HL-60/S4 treated with retinoic acid at 250 ng/mL for 4 days and 3 days (cell line): ENCODE measurements around the gene FAM120A.

ENCODE experiments used
- in situ Hi-C: fragments of 300-500 bp; cut with MboI; formaldehyde crosslinking; loops from 2 replicates; pipeline ENCODE4 v1.7.0; 2022; ENCODE audit warnings: low sequenced_read_pairs

The FAM120A gene

DNA sequence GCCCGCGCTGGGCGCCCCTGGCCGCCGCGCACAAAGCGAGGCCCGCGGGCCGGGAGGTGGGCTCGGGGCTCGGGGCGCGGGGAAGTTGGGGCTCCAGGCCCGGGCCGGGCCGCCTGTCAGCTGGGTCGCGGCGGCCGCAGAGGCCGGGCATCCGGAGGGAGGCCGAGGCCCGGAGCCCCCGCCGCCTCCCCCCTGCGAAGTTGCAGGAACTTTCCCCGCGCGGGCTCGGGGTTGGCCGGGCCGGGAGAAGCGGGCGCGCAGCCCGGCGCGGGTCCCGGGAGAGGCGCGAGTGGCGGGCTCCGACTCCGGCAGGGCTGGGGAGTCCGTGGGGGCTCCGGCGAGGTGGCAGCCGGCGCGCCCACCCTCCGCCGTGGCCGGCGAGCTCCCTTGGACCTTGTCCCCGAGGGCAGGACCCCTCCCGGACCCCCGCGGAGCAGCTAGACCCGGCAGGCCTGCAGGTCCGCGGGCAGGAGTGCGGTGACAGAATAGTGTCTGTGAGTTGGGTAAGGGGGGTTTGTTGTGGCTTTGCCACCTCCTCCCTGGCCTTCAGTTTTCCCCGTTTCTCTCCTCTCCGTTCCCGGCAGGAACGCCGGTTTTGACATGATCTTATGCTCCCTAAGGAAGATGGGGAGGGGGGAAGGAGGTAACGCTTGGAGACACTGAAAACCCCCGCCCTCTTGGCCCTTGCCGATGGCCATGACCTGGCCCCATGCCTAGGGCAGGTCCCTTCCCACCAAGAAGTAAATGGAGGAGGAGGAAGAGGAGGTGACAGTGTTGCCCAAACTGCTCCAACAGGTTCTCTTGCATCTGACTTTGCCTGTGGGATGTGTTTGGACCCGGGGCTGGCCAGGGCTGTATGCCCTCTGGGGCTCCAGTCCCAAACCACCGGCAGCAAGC, 125.8 kb downstream of the FAM120A start:
- in situ Hi-C loops = no loop called here

DNA sequence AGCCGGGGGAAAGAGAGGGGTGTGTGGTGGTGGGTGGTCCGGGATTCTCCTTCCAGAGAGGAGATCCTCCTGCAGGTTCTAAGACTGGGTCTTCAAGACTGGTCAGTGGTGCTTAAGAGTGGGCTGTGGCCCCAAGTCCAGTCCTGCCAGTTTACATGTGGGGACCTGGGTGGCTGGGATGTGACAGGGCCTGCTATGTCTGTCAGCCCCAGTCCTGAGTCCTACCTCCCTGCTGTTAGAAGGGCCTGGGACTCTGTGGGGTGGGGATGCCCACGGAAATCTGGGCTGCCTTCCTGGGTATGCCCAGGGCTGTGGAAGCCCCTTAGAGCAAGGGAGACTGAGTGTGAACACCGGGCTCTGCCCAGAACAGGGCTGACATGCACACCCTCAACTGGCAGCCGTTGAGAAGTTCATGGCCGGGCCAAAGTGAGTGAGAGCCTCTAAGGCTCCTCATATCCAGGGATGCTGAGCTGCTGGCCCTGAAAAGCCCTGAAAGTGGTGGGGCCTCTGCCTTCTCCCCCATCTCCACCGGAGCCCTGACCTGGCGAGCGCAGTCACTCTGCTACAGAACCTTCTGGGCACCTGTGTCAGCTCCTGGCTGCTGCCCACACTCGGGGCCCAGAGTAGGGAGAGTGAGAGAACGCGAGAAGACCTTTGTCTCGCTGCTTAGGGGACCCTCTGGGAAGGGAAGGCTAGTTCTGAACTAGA, 126.6 kb downstream of the FAM120A start:
- in situ Hi-C loops = no loop called here

- in situ Hi-C loops = no loop called here
Measured at GRCh38 chr9:93578844-93579243, 127.4 kb downstream of the FAM120A start.

GRCh38 chr9:93579711-93580516, 128.4 kb downstream of the FAM120A start:
- in situ Hi-C loops = no loop called here

DNA sequence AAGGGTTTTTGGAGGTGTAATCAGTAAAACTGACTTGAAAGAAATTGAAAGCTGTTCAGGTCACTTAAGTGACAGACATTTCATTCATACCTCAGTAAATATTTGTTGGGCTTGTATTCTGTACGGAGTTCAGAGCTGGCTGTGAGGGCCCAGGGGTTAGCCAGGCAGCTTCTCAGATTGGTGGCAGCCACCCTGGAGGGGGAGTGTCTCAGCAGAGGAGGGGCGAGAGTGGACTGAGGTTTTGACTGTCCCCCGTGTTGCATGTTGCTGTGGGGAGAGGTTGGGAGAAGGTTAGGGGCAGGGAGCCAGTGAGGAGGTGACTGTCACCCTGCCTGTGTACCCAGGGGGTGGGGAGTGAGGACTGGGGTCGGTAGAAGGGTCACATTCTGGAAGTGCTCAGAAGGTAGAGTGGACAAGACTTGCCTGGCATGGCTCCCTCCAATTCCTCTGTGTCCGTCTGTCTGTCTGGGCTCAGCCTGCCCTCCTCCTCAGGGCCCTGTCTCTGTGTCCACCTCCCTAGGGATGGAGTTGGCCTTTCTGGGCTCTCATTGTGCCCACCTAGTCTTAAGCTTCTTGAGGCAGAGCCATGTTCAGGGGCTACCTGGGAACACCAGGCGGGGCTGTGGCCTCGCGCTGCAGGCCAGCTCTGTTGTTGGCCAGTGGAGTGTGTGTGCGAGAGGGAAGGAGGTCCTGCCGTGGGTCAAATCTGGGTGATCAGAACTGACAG, 129.3 kb downstream of the FAM120A start:
- in situ Hi-C loops = no loop called here

DNA sequence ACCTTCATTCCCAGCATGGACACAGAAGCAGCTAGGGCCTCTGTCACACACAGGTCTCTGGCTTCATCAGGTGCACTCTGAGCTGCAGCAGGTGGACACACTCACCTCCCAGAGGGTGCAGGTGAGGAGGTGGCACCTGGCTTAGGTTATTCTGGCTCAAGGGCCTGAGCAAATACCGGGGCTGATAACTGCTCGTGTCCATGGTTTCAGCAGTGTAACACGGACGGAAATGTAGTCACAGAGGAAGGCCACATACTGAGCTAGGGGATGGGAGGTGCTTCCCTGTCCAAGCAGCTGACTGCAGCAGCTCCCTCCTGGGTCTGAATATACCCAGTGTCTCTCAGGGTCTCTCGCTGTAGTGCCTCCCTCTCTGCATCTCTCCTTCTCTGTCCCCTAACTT, 130.6 kb downstream of the FAM120A start:
- in situ Hi-C loops = no loop called here

DNA sequence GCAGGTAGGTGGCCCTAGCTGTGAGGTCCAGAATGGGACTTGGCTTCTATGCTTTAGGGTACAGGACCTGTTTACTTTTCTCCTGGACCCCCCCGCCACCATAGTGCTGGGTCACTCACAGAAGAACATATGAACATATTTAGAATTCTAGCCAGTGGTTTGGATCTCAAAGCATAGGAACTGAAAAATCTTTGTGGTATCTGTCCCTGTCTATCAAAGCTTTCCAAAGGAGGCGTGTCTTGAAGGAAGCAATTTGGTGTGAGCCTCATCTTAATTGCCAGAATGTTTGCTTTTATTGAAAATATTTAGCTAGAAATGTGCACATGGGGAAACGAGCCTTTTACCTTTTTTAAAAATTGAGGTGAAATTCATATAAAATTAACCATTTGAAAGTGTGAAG, 131.1 kb downstream of the FAM120A start:
- in situ Hi-C loops = no loop called here

DNA sequence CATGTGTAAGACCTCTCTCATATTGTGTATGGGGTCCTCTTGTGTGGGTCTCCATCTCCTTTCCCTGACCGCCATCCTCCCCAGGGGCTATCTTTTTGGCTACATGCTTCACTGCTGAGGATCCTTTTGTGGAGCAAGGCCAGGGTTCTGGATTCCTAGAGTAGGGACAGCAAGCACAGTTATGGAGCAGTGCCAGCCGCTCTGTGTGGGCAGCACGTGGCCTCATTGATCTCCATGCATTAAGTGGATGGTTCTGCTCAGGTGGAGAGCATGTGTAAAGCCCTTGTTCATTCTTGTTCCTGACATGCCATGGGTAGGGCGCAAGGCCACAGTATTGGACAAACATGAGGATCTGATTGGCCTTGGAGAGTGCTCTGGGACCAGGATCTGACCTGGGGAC, 133.8 kb downstream of the FAM120A start:
- in situ Hi-C loops = no loop called here

- in situ Hi-C loops = no loop called here
Measured at GRCh38 chr9:93585695-93586094, 134.2 kb downstream of the FAM120A start.

- in situ Hi-C loops = no loop called here
Measured at GRCh38 chr9:93586290-93587057, 135.0 kb downstream of the FAM120A start.

GRCh38 chr9:93587284-93587650, 135.8 kb downstream of the FAM120A start:
- in situ Hi-C loops = no loop called here

DNA sequence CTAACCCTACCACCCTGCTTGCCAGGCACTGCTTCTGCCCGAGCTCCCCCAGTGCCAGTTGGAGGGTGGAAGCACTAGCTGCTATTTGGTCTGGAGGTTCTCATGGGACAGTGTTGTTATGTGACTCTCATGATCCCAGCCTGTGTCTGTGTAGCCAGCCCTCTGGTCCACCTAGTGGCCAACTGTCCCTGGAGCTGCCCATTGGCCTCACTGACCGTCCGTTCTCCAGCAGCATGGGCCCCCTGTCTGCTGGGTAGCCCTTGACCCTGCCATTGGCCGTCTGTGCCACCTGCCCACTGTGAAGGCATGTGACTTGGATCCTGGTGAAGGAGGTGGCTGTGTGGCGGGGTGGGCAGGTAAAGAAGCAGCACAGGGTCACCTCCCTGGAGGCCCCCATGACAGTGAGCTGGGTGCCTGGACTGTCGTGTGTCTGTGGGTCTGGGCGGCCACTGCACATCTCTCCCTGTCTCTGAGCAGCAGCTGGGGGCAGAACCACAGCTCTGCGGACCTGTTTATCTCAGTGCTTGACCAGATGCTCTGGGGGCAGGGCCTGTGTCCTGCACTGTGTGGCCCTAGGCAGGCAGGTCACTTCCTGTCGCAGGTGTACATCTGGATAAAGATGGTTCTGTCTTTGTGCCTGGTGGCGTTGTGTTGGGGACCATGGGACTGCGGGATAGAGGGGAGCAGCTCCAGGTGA, 136.3 kb downstream of the FAM120A start:
- in situ Hi-C loops = no loop called here

GRCh38 chr9:93588641-93589609, 137.4 kb downstream of the FAM120A start:
- in situ Hi-C loops = no loop called here

DNA sequence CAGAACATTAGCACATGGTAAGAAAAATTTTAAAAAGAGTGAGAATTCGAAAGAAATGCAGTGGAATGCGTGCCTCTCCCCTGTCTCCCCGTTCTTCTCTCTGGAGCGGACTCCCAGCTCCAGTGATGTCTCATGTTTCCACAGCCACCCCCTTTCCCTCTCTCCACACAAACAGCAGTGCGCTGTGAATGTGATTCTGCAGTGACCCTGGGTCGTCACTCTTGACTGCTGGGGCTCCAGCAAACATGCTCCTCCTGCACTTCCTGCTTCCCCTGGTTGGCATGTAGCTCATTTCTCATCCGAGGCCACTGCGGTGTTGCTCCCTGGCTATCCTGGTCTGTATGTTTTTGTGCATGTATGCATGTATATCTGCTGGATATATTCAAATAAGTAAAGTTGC, 138.2 kb downstream of the FAM120A start:
- in situ Hi-C loops = no loop called here

DNA sequence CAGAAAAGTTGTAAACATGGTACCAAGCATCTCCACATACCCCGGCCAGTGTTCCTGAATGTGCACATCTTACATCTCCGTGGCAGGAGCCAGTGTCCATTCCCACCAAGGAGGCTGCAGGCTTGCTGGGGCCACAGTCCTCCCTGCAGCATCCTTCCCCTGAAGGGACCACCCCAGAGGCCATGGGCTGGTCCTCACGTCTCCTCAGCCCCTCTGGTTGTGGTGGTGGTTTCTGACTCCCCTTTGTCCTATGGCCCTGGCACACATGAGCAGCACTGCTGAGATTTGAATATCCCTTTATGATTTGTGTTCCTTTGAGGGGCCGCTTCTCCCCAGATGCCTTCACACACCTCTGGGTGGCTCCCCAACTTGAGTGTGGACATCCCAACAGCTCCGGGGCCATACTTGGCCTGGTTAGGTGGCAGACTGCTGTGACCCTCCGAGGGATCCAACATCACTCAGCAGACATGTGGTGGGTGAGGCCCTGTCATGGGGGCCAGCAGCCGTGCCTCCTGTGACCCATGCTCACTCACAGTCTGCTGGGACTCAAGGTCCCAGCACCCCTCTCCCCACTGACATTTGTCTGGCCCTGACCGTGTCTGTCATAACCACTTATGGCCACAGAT, 139.2 kb downstream of the FAM120A start:
- in situ Hi-C loops = no loop called here

DNA sequence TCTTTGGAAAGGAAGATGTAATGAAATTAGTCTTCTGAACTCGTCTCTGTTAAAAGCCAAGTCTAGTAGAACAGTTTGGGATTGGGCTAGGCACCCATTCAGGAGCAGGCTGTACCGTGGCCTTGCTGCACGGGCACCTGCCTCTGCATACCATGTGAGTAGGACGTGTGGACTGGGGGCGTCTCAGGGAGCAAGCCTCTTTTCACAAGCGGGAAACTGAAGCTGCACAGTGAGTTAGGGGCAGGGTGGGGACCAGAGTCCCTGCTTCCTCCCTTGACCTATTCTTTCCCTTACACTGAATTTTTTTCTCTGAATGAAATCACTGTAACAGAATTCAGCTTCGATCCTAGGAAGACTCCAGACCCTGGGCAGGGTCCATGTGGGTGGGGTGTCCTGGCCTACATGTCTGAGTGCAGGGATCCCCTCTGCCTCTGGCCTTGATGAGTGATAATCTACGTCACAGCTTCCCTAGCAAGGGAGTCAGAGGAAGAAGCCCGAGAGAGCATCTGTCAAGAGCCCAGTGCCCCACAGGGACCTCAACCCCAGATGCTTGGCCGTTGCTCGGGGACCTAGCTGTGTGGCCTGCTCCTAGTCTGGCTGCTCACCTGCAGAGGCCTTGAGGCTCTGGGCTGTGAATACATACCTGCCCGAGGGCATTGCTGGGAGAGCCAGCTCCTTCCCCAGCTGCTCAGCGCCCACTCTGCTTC, 140.0 kb downstream of the FAM120A start:
- in situ Hi-C loops = no loop called here

DNA sequence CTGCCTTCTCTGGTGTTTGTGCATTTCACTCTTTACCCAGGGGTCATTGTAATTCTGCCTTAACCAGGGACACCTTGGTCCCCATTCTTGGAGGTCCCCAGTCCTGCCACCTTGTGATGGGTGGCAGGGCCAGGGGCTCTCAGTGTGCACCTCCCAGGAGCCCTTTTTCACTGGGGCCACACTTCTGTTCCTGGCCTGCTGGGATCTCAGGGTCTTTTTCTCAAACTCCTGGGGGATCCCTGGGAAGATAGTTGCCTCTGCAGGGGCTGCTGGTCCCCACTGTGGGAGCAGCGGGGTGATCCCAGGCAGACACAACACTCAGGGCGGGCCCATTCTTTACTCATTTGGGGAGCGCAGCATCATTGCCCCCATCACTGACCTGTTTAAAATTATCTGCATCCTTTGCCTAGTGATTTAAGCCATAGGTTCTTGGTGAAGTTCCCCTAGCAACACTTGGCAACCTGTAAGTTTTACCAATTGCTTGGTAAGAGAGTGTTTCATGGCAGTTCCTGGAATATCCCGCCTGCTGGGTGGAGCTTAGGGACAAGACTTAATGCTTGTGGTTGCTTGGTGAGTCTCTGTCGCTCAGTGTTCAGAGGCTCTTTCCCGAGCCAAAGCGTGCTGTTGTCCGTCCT, 140.6 kb downstream of the FAM120A start:
- in situ Hi-C loops = no loop called here
